PC-9 (cell line): ENCODE measurements around the gene TAS2R38. TPM values are rescaled to one million over a fixed set of nuclear protein-coding genes. Genes with fewer than 3 reads are reported as not detected.

Experiments
- BruUV-seq: library from RNA; stranded (reverse); fragments of 400-500 nt; replicated peaks from 2 replicates; lab custom pipeline; 2021; lab: Mats Ljungman, UMichigan
- CTCF ChIA-PET: fragments of 300-600 bp; sonication (Branson Sonifier 250); formaldehyde crosslinking; loops from one replicate; lab custom pipeline; 2022; ENCODE audit warnings: antibody characterized with exemption; lab: Charles Lee
- POLR2A ChIA-PET: fragments of 300-600 bp; sonication (Branson Sonifier 250); formaldehyde crosslinking; loops from one replicate; lab custom pipeline; 2022; ENCODE audit warnings: antibody characterized with exemption; ENCODE audit not compliant: unreplicated experiment; lab: Charles Lee
- DNase-seq, 2 experiments: peaks; one replicate each; pipeline versions ENCODE4 v3.0.0 to v3.0.0-alpha.2; 2015 to 2022; ENCODE audit warnings: mixed read lengths in 1 of 2
- H2AFZ ChIP-seq: fragments of 200-600 bp; sonication (generic); 2 replicates; pipeline ENCODE4 v1.8.1; 2017; ENCODE audit warnings: antibody characterized with exemption
- H3F3A ChIP-seq: fragments of 200-600 bp; sonication (generic); 2 replicates; pipeline ENCODE4 v1.8.1; 2017; ENCODE audit warnings: antibody characterized with exemption, mild to moderate bottlenecking, low read depth; ENCODE audit not compliant: insufficient read depth
- H3K27ac ChIP-seq: fragments of 200-600 bp; sonication (generic); 2 replicates; pipeline ENCODE4 v1.6.1; 2016; ENCODE audit warnings: mixed run types
- H3K27me3 ChIP-seq: fragments of 200-600 bp; sonication (generic); 2 replicates; pipeline ENCODE4 v1.6.1; 2016; ENCODE audit warnings: low read depth, mixed run types; ENCODE audit not compliant: insufficient read depth
- H3K36me3 ChIP-seq: fragments of 200-600 bp; sonication (generic); 2 replicates; pipeline ENCODE4 v1.6.1; 2016; ENCODE audit warnings: low read depth, mixed run types
- H3K4me1 ChIP-seq: fragments of 200-600 bp; sonication (generic); replicated peaks from 2 replicates; pipeline ENCODE4 v1.6.1; 2016; ENCODE audit warnings: mixed run types; ENCODE audit not compliant: insufficient read depth
- H3K4me2 ChIP-seq: fragments of 200-600 bp; sonication (generic); 2 replicates; pipeline ENCODE4 v1.6.1; 2017; ENCODE audit warnings: mixed run types
- H3K4me3 ChIP-seq: fragments of 200-600 bp; sonication (generic); 2 replicates; pipeline ENCODE4 v1.6.1; 2016; ENCODE audit warnings: mixed run types
- H3K79me2 ChIP-seq: fragments of 200-600 bp; sonication (generic); 2 replicates; pipeline ENCODE4 v1.6.1; 2017; ENCODE audit warnings: low read depth, mixed run types
- H3K9me2 ChIP-seq: fragments of 200-600 bp; sonication (generic); 2 replicates; pipeline ENCODE4 v1.8.1; 2017; ENCODE audit warnings: mild to moderate bottlenecking; ENCODE audit not compliant: insufficient read depth
- H3K9me3 ChIP-seq: fragments of 200-600 bp; sonication (generic); 2 replicates; pipeline ENCODE4 v1.8.1; 2016; ENCODE audit warnings: low read depth; ENCODE audit not compliant: insufficient read depth
- H4K20me1 ChIP-seq: fragments of 200-600 bp; sonication (generic); 2 replicates; pipeline ENCODE4 v1.8.1; 2017; ENCODE audit not compliant: insufficient read depth
- CTCF ChIP-seq: fragments of 200-600 bp; sonication (generic); conservative IDR thresholded peaks from 2 replicates; pipeline ENCODE4 v1.6.1; 2017; ENCODE audit warnings: mixed run types, antibody characterized with exemption, mild to moderate bottlenecking, moderate library complexity
- EZH2 ChIP-seq: fragments of 200-600 bp; sonication (generic); IDR thresholded peaks from 2 replicates; pipeline ENCODE4 v1.8.0; 2017; ENCODE audit warnings: antibody characterized with exemption, low read depth
- intact Hi-C: fragments of 100-400 bp; cut with micrococcal nuclease; formaldehyde crosslinking; loops from one replicate; pipeline ENCODE4 v1.10.0; 2022; ENCODE audit not compliant: unreplicated experiment
- total RNA-seq: library from RNA; stranded (reverse); gene quantifications from 2 replicates; pipeline ENCODE4 v1.2.3, GENCODE V29; 2021

The TAS2R38 gene
- total RNA-seq, 1 experiment from 2014 or later: not detected

GRCh38 chr7:141946796-141947195 lies 26.8 kb downstream of the TAS2R38 start, which contains the start of gene CLEC5A:
TSS of gene CLEC5A (minus strand) at chr7:141946974. CDS start at chr7:141946292, 682 bp downstream.
- no peaks in the 10 kb centered on the region for H3F3A ChIP-seq
- TF ChIP-seq EZH2: no peak
- no peak for TF ChIP-seq CTCF
- DNase-seq: no peak
- no peaks in the 10 kb centered on the region for H3K79me2 ChIP-seq
- H3K9me2 ChIP-seq: no peaks in the 10 kb centered on the region
- H3K4me1 ChIP-seq: no peaks in the 10 kb centered on the region
- no peaks in the 10 kb centered on the region for H3K36me3 ChIP-seq
- H3K27me3 ChIP-seq: no peaks in the 10 kb centered on the region
- H3K9me3 ChIP-seq: 0 out of 2 replicates have a peak, but pooled peaks cover 2% of the 10 kb centered on the region
- intact Hi-C loops: no loop called here
- H3K4me3 ChIP-seq: no peak within 1 kb of the TSS
- no peak within 1 kb of the TSS for H2AFZ ChIP-seq
- ChIA-PET CTCF (no interaction called here), POLR2A (interaction anchor here (0.6 kb wide), 1 partner anchor 1245 kb away, joined by 6 read pairs; no protein-coding TSS in a partner anchor)
- no peaks in the 10 kb centered on the region for H4K20me1 ChIP-seq
- BruUV-seq: no TSS peak
- H3K4me2 ChIP-seq: no peak within 1 kb of the TSS
- H3K27ac ChIP-seq: no peak within 1 kb of the TSS

GRCh38 chr7:141945356-141945755 lies 28.2 kb downstream of the TAS2R38 start:
- Histone ChIP-seq H3K9me2 (no peaks in the 10 kb centered on the region), H3K9me3 (0 out of 2 replicates have a peak, but pooled peaks cover 8% of the 10 kb centered on the region), H3K4me3 (no peak overlapping the region), H3K4me1 (no peaks in the 10 kb centered on the region), H2AFZ (no peak overlapping the region), H3K4me2 (no peak overlapping the region), H3K79me2 (no peaks in the 10 kb centered on the region), H3F3A (no peaks in the 10 kb centered on the region), H3K27ac (no peak overlapping the region), H3K36me3 (no peaks in the 10 kb centered on the region), H3K27me3 (no peaks in the 10 kb centered on the region), H4K20me1 (no peaks in the 10 kb centered on the region)
- intact Hi-C loops: no loop called here
- ChIA-PET CTCF (no interaction called here), POLR2A (no interaction called here)
- no peak for DNase-seq
- BruUV-seq: no TSS peak
- TF ChIP-seq CTCF: no peak
- no peak for TF ChIP-seq EZH2

- intact Hi-C loops: no loop called here
- Histone ChIP-seq H3K9me2 (no peaks in the 10 kb centered on the region), H3K4me2 (no peak overlapping the region)
Observed at GRCh38 chr7:141944811-141945210, 28.8 kb downstream of the TAS2R38 start.

More at GRCh38 chr7:141944811-141945210, 28.8 kb downstream of the TAS2R38 start:
- no peak for DNase-seq
- Histone ChIP-seq H2AFZ (no peak overlapping the region), H3K9me3 (0 out of 2 replicates have a peak, but pooled peaks cover 8% of the 10 kb centered on the region), H4K20me1 (no peaks in the 10 kb centered on the region), H3K79me2 (no peaks in the 10 kb centered on the region), H3K27ac (no peak overlapping the region), H3K4me1 (no peaks in the 10 kb centered on the region), H3K4me3 (no peak overlapping the region), H3K36me3 (no peaks in the 10 kb centered on the region), H3F3A (no peaks in the 10 kb centered on the region), H3K27me3 (no peaks in the 10 kb centered on the region)
- no TSS peak for BruUV-seq
- TF ChIP-seq CTCF (no peak), EZH2 (no peak)
- ChIA-PET CTCF (no interaction called here), POLR2A (no interaction called here)
